ENCODE measurements around the gene ATP2B3. TPM values are rescaled to one million over a fixed set of nuclear protein-coding genes. Genes with fewer than 3 reads are reported as not detected.

ATP2B3 gene
- polyA plus RNA-seq, 4 donors, result 0.30 to 0.36 TPM; not detected in 2

GRCh38 chrX:153611298-153612095, 94.1 kb downstream of the ATP2B3 start:
- Histone ChIP-seq H3K4me3 (ENCODE audit: low read depth in 1 of 3, low read length in 3 of 3) (no peak overlapping the region), H3K27ac (ENCODE audit: low read depth in 1 of 3, low read length in 2 of 3) (no peak overlapping the region), H3K27me3 (ENCODE audit: control insufficient read depth in 3 of 3, insufficient read depth in 3 of 3, low read length in 3 of 3) (peaks cover 0 to 2% (median 0%) of the 10 kb centered on the region in 3 donors), H3K9me3 (ENCODE audit: control insufficient read depth in 2 of 2, insufficient read depth in 1 of 2, low read depth in 1 of 2, low read length in 1 of 2) (no peaks in the 10 kb centered on the region), H3K4me1 (ENCODE audit: control insufficient read depth in 3 of 3, insufficient read depth in 2 of 3, low read depth in 1 of 3, low read length in 2 of 3) (no peaks in the 10 kb centered on the region), H3K36me3 (ENCODE audit: control insufficient read depth in 3 of 3, insufficient read depth in 2 of 3, low read depth in 1 of 3, low read length in 3 of 3) (no peaks in the 10 kb centered on the region)
- DNase-seq (no peak), FAIRE-seq (no peak)
- WGBS, 3 donors, result 62 to 78% (median 71%) methylated on average over 10 to 14 of the region's 14 CpGs

GRCh38 chrX:153612413-153612812, 95.0 kb downstream of the ATP2B3 start:
- no peaks in the 10 kb centered on the region for H3K36me3 ChIP-seq (ENCODE audit: control insufficient read depth in 3 of 3, insufficient read depth in 2 of 3, low read depth in 1 of 3, low read length in 3 of 3)
- peaks cover 0 to 2% (median 0%) of the 10 kb centered on the region in 3 donors for H3K27me3 ChIP-seq (ENCODE audit: control insufficient read depth in 3 of 3, insufficient read depth in 3 of 3, low read length in 3 of 3)
- H3K4me1 ChIP-seq (ENCODE audit: control insufficient read depth in 3 of 3, insufficient read depth in 2 of 3, low read depth in 1 of 3, low read length in 2 of 3), result no peaks in the 10 kb centered on the region
- DNase-seq, result no peak
- no peak overlapping the region for H3K4me3 ChIP-seq (ENCODE audit: low read depth in 1 of 3, low read length in 3 of 3)
- FAIRE-seq, result no peak
- no peaks in the 10 kb centered on the region for H3K9me3 ChIP-seq (ENCODE audit: control insufficient read depth in 2 of 2, insufficient read depth in 1 of 2, low read depth in 1 of 2, low read length in 1 of 2)
- no peak overlapping the region for H3K27ac ChIP-seq (ENCODE audit: low read depth in 1 of 3, low read length in 2 of 3)
- whole genome bisulfite sequencing, 3 donors, result 83 to 84% (median 84%) methylated on average over 7 to 10 of the region's 10 CpGs

- Histone ChIP-seq H3K4me3 (ENCODE audit: low read depth in 1 of 3, low read length in 3 of 3) (no peak overlapping the region), H3K4me1 (ENCODE audit: control insufficient read depth in 3 of 3, insufficient read depth in 2 of 3, low read depth in 1 of 3, low read length in 2 of 3) (no peaks in the 10 kb centered on the region), H3K27me3 (ENCODE audit: control insufficient read depth in 3 of 3, insufficient read depth in 3 of 3, low read length in 3 of 3) (peaks cover 0 to 2% (median 0%) of the 10 kb centered on the region in 3 donors), H3K9me3 (ENCODE audit: control insufficient read depth in 2 of 2, insufficient read depth in 1 of 2, low read depth in 1 of 2, low read length in 1 of 2) (no peaks in the 10 kb centered on the region), H3K27ac (ENCODE audit: low read depth in 1 of 3, low read length in 2 of 3) (no peak overlapping the region), H3K36me3 (ENCODE audit: control insufficient read depth in 3 of 3, insufficient read depth in 2 of 3, low read depth in 1 of 3, low read length in 3 of 3) (no peaks in the 10 kb centered on the region)
- FAIRE-seq (no peak), DNase-seq (no peak)
- 59 to 68% (median 67%) methylated on average over 6 of the region's 6 CpGs for WGBS, 3 donors
These were observed 97.4 kb downstream of the ATP2B3 start for GRCh38 chrX:153614818-153615217.

- FAIRE-seq, result no peak
- no peak overlapping the region for H3K27ac ChIP-seq (ENCODE audit: low read depth in 1 of 3, low read length in 2 of 3)
These were observed 103.1 kb downstream of the ATP2B3 start for GRCh38 chrX:153620576-153620975.

GRCh38 chrX:153621949-153622598, 104.6 kb downstream of the ATP2B3 start:
- 88 to 89% (median 89%) methylated on average over 27 of the region's 27 CpGs for WGBS, 3 donors
- no peak for FAIRE-seq

More at GRCh38 chrX:153620576-153620975, 103.1 kb downstream of the ATP2B3 start:
- 69 to 84% (median 74%) methylated on average over 5 of the region's 5 CpGs for WGBS, 3 donors
- Histone ChIP-seq H3K4me1 (ENCODE audit: control insufficient read depth in 3 of 3, insufficient read depth in 2 of 3, low read depth in 1 of 3, low read length in 2 of 3) (peaks cover 0 to 19% (median 0%) of the 10 kb centered on the region in 3 donors), H3K4me3 (ENCODE audit: low read depth in 1 of 3, low read length in 3 of 3) (no peak overlapping the region), H3K9me3 (ENCODE audit: control insufficient read depth in 2 of 2, insufficient read depth in 1 of 2, low read depth in 1 of 2, low read length in 1 of 2) (no peaks in the 10 kb centered on the region), H3K27me3 (ENCODE audit: control insufficient read depth in 3 of 3, insufficient read depth in 3 of 3, low read length in 3 of 3) (peaks cover 0 to 4% (median 0%) of the 10 kb centered on the region in 3 donors), H3K36me3 (ENCODE audit: control insufficient read depth in 3 of 3, insufficient read depth in 2 of 3, low read depth in 1 of 3, low read length in 3 of 3) (no peaks in the 10 kb centered on the region)
- no peak for DNase-seq

GRCh38 chrX:153622661-153623309, 105.3 kb downstream of the ATP2B3 start:
- 30 to 53% (median 43%) methylated on average over 17 of the region's 17 CpGs for WGBS, 3 donors

More at GRCh38 chrX:153621949-153622598, 104.6 kb downstream of the ATP2B3 start:
- no peaks in the 10 kb centered on the region for H3K36me3 ChIP-seq (ENCODE audit: control insufficient read depth in 3 of 3, insufficient read depth in 2 of 3, low read depth in 1 of 3, low read length in 3 of 3)
- H3K27ac ChIP-seq (ENCODE audit: low read depth in 1 of 3, low read length in 2 of 3), result no peak overlapping the region
- no peak overlapping the region for H3K4me3 ChIP-seq (ENCODE audit: low read depth in 1 of 3, low read length in 3 of 3)
- no peaks in the 10 kb centered on the region for H3K9me3 ChIP-seq (ENCODE audit: control insufficient read depth in 2 of 2, insufficient read depth in 1 of 2, low read depth in 1 of 2, low read length in 1 of 2)
- H3K4me1 ChIP-seq (ENCODE audit: control insufficient read depth in 3 of 3, insufficient read depth in 2 of 3, low read depth in 1 of 3, low read length in 2 of 3), result peaks cover 0 to 31% (median 0%) of the 10 kb centered on the region in 3 donors
- peaks cover 0 to 4% (median 0%) of the 10 kb centered on the region in 3 donors for H3K27me3 ChIP-seq (ENCODE audit: control insufficient read depth in 3 of 3, insufficient read depth in 3 of 3, low read length in 3 of 3)
- DNase-seq, result no peak

GRCh38 chrX:153623310-153624029, 106.0 kb downstream of the ATP2B3 start:
- WGBS, 3 donors, result 62 to 77% (median 69%) methylated on average over 15 to 16 of the region's 16 CpGs
- DNase-seq, result no peak
- H3K36me3 ChIP-seq (ENCODE audit: control insufficient read depth in 3 of 3, insufficient read depth in 2 of 3, low read depth in 1 of 3, low read length in 3 of 3), result no peaks in the 10 kb centered on the region

More at GRCh38 chrX:153622661-153623309, 105.3 kb downstream of the ATP2B3 start:
- Histone ChIP-seq H3K4me1 (ENCODE audit: control insufficient read depth in 3 of 3, insufficient read depth in 2 of 3, low read depth in 1 of 3, low read length in 2 of 3) (peaks cover 0 to 38% (median 0%) of the 10 kb centered on the region in 3 donors), H3K9me3 (ENCODE audit: control insufficient read depth in 2 of 2, insufficient read depth in 1 of 2, low read depth in 1 of 2, low read length in 1 of 2) (no peaks in the 10 kb centered on the region), H3K36me3 (ENCODE audit: control insufficient read depth in 3 of 3, insufficient read depth in 2 of 3, low read depth in 1 of 3, low read length in 3 of 3) (no peaks in the 10 kb centered on the region), H3K27me3 (ENCODE audit: control insufficient read depth in 3 of 3, insufficient read depth in 3 of 3, low read length in 3 of 3) (peaks cover 0 to 4% (median 0%) of the 10 kb centered on the region in 3 donors), H3K27ac (ENCODE audit: low read depth in 1 of 3, low read length in 2 of 3) (peak overlapping the region in 1 of 3 donors; percentile 60), H3K4me3 (ENCODE audit: low read depth in 1 of 3, low read length in 3 of 3) (no peak overlapping the region)
- FAIRE-seq, result no peak
- peak in 1 of 2 donors; percentile 52 for DNase-seq

More at GRCh38 chrX:153623310-153624029, 106.0 kb downstream of the ATP2B3 start:
- Histone ChIP-seq H3K27ac (ENCODE audit: low read depth in 1 of 3, low read length in 2 of 3) (peak overlapping the region in 1 of 3 donors; percentile 60), H3K4me1 (ENCODE audit: control insufficient read depth in 3 of 3, insufficient read depth in 2 of 3, low read depth in 1 of 3, low read length in 2 of 3) (peaks cover 0 to 43% (median 0%) of the 10 kb centered on the region in 3 donors), H3K27me3 (ENCODE audit: control insufficient read depth in 3 of 3, insufficient read depth in 3 of 3, low read length in 3 of 3) (peaks cover 0 to 4% (median 0%) of the 10 kb centered on the region in 3 donors), H3K4me3 (ENCODE audit: low read depth in 1 of 3, low read length in 3 of 3) (no peak overlapping the region), H3K9me3 (ENCODE audit: control insufficient read depth in 2 of 2, insufficient read depth in 1 of 2, low read depth in 1 of 2, low read length in 1 of 2) (no peaks in the 10 kb centered on the region)
- no peak for FAIRE-seq

Measured in small intestine (tissue), 7 donors.